Suppressor macrophage (primary cell): Measurements from ENCODE around the gene AIP.
"Not testable (repeated sequence)": the region's sequence is repeated elsewhere in the genome, so short reads cannot be mapped to it uniquely, and the experiment has no call there.

Source experiments
- DNase-seq, 4 experiments: peaks; one replicate each; pipeline ENCODE4 v3.0.0-alpha.2; 2020 to 2022

AIP gene

DNA sequence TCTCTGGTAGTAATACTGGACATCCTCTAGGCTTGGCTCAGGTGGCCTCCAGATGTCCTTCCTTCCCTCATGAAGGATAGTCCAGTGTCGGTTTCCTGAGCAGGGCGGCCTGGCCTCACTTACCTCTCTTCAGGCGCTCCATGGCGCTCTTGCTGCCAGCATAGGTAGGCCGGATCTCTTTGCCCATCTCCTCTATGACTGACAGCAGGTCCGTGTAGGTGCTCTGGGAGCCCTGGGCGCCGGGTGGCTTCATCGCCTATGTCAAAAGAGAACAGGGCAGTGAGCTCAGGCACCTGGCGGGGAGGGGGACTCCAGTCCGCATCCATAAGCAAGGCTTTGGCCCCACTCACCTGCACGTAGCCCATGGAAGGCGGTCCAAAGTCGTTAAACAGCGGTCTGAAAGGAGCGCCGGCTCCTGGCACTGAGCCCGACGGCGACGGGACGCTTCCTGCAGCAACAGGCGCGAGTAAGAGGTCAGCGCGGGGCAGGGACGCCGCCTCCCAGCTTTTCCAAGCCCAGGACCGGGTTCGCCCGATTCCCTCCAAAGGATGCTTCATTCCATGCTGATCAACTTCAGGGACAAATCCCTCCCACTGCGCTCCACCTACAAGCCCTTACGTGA is 24.5 kb downstream of the AIP start:
- no peak for DNase-seq

DNA sequence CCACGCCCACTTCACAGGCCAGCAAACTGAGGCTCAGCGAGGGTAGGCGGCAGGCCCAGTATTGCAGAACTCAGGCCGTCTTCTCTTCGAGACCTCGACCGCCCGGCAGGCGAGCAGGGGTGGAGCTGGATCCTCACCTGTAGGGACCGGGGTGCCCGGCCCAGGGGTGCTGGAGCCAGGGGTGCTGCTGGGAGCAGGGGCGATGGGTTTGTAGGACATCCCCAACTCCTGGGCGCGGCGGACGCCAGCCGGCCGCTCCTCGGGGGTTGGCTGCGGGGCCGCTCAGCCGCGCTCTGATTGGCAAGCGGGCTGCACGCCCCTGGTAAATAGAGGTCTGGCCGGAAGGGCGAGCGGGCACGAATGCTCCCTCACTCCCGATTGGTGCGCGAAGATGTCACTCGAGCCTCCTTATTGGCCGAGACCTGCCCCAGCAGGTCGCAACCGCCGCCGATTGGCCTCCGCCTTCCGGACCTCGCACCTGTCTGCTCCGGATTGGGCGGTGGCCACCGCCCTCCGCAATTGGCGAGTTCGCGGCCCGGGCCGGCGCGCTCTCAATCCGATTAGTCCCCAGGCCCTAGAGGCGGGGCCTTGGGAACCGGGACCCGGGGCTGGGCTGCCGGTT is 25.1 kb downstream of the AIP start, which contains the start of gene CDK2AP2:
Gene CDK2AP2 (minus strand): TSS at position 299 of the 622 bp plus-strand sequence. CDS start 80 bp downstream, at position 219.
- peak; percentile 99 to 100 (median 100) for DNase-seq

DNA sequence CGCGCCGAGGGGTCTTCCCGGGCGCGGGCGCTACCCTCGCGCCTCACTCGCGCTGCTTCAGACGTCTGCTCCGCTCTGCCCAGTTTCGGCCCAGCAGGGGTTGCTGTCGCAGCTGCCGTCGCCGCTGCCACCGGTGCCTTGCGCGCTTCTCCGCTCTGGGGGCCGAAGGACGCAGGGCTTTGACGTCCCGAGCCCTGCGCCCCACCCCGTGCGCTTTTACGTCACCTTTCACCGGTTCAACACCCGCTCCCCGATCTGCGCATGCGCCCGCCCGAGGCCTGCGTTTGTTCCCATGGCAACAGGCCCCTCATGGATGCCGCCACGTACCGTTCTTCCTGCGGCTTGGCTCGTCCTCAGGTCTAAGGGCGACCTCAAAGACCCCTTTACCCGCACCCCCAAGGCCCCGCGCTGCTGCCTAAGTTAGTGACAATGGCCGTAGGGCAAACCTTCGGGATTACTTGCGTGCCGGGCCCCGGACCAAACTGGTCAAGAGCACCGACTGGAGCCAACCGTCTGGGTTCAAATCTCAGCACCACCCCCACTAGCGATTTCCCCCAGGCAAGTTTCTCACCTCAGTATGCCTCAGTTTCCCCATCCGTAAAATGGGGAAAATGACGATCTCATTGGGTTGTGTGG is 25.8 kb downstream of the AIP start:
- DNase-seq, result peak; percentile 98 to 99 (median 99)

DNA sequence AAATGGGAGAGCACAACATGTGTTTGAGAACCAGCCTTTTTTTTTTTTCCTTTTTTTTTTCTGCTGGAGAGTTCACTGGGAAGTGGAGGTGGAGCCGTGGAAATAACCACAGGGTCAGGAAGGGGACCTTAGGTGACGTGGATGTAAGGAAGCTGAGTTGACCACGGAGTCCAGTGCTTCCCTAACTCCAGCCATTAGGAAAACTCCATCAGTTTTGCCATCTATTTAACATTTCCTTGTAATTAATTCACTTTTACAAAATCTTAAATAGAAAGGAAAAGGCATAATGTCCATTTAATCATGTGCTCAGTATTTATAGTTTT is 27.2 kb downstream of the AIP start:
- DNase-seq, result no peak

DNA sequence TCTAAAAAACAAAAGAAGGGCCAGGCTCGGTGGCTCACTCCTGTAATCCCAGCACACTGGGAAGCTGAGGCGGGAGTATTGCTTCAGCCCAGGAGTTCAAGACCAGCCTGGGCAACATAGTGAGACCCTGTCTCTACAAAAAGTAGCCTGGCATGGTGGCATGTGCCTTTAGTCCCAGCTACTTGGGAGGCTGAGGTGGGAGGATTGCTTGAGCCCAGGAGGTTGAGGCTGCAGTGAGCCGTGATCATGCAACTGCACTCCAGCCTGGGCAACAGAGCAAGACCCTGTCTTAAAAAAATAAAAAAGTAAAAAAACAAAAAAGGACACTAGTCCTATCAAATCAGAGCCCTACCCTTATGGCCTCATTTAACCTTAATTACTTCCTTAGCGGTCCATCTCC is 28.7 kb downstream of the AIP start:
- not testable (repeated sequence) for DNase-seq

DNA sequence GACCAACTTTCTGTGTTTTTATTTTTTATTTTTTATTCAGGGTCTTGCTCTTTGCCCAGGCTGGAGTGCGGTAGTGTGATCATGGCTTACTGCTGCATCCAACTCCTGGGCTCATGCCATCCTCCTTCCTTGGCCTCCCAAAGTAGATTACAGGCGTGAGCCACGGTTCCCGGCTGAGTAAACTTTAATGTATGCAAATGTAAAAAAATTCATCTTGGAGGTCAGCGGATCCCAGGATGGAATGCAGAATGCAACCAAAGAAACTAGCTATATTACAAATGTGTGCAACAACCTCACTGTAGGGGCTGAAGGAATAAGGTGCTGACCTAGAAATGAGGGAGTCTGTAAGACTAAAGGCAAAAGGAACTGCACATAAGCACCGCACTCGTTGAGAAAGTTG is 31.3 kb downstream of the AIP start:
- DNase-seq, result no peak

DNA sequence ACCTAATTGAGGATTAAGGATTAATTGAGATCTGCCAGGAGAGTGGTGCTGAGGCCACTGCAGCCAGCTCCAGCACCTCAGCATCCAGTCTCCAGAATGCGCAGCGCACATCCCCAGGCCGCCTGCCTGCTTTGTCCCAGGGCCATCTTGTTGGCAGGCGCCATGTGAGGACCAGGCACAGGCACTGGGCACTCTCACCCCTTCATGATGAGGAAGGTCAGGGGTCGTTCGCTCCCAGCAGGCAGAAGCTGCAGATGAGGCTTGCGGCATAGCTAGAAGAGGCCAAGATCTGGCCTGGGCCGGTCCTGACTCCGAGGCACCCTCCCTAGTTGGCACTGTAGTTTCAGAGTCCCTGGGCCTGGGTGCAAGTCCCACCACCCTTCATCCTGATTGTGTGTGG is 34.0 kb downstream of the AIP start:
- DNase-seq, result no peak

DNA sequence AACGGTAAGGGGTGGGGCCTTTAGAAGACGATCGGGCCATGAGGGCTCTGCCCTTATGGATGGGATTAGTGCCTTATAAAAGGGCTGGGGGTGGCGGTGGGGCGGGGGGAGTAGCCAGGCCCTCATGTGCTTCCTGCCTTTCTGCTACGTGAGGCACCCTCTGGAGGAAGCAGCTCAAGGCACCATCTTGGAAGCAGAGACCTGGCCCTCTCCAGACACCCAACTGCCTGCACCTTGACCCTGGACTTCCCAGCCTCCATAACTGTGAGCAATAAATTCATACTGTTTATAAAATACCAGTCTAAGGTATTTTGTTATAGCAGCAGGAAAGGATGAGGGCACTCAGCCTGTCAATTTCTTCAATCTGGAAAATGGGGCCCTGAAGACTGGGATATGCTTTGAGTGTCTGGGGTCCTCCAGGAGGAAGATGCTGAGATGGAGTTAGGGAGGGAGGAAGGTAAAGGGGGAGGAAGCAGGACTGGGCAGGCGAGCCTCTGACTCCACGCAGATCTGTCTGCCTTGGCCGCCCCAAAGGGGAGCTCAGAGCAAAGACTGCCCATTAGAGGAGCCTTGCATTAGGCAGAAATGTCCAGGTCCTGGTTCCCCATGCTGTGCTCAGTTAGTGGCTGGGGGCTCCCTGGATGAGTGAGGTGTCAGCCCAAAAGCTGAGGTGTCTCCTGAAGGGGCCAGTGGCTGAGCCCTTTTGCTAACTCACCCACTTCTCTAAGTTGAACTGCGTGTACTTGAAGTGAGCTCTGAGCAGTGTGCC is 35.1 kb downstream of the AIP start:
- DNase-seq, result no peak

DNA sequence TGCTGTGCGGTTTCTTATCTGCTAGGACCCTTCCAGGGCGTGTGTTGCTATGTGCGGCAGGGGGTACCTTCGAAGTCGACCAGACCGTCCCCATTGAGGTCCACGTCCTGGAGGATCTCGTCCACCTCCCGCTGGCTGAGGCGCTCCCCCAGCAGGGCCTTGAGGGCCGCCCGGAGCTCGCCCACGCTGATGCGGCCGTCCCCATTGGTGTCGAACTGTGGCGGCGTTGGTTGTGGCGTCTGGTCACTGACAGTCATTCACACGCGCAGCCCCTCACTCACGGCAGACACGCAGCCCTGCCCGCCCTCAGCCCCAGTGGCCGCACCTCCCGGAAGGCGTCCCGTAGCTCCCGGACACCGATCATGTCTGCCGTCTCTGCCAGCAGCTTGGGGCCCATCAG is 36.9 kb downstream of the AIP start:
- DNase-seq, result no peak

DNA sequence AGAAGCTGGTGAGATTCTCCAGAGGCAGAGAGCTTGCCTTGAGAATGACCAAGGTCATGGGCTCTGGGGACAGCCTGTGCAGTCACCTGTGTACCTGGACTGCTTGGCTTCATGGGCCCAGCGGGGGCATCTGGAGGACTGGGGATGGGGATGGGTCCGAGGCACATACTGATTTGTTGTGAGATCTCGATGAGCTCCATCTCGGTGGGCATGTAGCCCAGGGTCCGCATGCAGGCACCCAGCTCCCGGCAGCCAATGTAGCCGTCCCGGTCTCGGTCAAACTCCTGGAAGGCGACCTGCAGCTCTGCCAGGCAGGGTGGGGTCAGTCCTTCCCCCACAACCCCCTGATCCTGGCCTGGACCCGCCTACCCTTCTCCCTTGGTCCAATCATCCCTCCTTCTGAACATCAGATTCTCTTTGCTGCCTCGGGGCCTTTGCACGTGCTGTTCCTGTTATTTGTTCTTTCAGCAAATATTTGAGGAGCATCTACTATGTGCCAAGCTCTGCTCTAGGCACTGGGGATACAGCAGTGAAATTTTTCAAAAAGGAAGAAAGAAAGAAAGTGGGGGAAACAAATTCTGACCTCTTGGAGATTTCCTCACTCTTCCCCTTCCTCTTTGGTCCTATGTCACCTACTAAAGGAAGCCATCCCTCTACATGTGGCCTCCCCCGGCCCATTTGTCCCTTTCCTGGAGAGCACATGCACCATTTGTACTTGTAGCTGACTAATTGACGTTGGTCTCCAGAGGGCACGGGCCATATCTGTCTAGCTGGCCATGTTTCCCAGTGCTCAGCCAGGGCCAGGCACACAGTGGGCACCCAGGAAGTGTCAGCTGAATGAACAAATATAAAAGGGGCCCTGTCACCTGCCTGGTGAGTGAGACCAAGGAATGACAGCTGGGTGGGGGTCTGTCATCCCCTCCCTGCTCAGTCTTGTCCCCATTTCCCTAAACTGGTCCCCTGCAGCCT is 38.3 kb downstream of the AIP start:
- no peak for DNase-seq

DNA sequence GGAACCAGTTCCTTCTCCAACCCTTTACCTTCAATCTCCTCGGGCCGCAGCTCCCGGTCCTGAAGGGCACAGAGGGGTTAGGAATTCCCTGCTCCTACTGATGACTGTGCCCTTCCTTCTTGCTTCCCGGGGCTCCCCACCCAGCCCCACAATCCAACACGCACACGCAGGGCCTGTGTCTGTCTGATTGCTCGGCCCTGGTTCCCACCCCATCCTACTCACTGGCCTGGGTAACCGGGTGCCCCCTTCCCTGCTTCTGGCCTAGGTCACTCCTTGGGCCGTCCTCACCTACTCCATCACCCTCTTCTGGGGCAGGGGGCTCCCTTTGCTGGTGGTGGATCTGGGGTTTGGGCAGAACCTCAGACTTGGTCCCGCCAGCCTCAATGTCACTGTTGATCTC is 39.1 kb downstream of the AIP start:
- no peak for DNase-seq

DNA sequence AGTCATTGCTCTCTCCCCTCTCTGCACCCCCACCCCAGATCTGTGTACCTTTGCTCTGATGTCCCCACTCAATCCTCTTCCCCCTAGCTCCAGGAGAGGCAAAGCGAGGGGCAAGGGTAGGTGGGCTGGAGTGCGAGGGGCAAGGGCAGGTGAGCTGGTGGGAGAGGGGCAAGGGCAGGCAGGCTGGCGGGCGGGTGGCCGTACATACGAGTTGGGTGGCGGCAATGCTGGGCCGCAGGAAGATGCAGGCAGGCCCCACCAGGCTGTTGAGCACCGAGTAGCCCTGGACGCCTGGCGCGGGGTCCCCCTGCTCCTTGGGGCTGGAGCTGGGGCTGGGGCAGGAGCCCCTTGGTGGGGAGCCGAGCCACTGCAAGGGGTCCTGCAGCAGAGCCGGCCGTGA is 39.5 kb downstream of the AIP start:
- DNase-seq, result no peak

DNA sequence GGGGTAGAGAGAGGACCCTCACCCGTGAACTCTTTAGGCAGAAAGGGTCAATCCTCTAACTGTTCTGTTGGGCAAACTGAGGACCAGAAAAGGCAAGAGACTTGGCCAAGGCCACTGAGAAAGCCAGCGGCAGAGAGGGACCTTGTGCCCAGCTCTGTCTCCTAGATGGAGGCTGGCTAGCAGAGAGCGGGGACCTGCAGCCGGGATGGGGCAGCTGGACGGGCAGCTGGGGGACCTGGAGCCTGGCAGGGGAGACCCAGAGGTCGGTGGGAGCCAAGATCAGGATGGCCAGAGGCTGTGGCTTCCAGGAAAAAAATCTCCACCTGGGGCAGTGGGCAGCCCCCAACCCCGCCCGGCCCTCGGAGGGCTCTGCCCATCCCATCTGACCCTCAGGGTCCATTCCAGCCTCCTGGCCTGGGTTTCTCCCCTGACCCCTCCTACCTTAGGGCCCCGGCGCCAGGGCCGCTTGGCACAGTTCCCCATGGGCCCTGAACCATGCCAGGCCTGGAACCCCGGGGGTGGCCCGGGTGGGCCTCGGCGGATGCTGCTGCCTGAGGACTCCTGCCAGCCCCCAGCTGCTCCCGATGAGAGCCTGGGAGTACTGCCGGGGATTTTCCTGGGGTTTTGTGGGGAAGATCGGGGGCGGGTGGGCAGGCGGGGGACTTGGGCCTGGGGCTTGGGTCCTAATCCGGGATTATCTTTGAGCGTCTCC is 40.2 kb downstream of the AIP start, which contains the start of gene CABP2:
Gene CABP2 (minus strand): TSS at position 603 of the 712 bp plus-strand sequence. CDS start 120 bp downstream, at position 483.
- DNase-seq, result no peak

DNA sequence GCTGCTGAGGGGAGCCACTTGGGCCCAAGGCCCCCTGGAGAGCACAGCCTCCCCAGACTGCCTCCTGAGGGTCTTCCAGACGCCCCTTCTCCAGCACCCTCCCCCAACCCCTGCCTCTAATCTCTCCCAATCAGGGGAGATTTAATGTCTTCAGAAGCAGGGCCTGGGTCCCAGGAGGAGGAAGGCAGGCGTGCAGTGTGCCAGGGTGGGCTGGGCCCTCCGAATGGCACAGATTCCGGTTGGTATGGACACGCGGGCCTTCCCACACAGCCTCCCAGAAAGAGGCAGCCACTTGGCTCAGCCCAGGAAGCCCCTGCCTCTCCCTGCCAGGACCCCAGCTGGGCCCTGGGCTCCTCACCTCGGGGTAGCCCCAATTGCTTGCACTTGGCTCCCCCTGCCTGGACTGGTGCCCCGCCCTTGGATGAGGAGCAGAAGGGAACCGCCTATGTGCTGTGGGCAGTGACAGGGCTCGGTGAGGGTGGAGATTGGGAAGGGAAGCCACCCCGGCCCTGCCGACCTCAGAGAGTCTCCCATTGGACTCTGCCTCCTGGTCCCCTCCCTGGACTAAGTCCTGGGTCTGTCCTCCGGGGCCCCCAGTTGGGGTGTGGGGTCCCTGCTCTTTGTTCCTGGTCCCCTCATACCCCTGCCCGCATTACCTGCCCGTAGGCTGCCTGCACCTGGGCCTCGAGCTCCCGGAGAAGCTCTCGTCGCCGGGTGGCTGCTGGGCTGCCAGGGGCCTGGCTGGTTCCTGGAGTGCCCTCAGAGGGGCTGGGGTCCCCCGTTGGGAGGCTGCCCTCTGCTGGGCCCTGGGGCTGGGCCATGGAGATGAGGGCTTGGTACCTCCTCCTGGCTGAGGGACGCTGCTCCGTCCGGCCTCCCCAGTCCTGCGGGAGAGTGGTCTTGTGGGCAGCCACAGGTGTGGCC is 41.0 kb downstream of the AIP start:
- DNase-seq, result no peak

DNA sequence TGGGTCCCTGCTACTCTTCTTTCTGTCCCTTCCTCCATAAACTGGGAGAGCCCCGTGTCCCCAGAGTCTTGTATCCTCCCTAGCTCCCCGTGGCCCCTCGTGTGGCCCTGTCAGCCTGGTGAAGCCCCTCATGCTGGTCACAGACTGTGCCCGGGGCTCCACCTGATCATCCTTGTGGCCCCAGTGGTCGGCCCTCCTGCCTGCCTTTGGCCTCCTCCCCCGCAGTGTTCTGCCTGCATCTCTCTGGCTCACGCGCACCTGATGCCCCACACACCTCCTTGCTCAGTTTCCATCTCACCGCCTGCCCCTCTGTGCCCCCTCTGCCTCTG is 41.6 kb downstream of the AIP start:
- DNase-seq, result no peak

DNA sequence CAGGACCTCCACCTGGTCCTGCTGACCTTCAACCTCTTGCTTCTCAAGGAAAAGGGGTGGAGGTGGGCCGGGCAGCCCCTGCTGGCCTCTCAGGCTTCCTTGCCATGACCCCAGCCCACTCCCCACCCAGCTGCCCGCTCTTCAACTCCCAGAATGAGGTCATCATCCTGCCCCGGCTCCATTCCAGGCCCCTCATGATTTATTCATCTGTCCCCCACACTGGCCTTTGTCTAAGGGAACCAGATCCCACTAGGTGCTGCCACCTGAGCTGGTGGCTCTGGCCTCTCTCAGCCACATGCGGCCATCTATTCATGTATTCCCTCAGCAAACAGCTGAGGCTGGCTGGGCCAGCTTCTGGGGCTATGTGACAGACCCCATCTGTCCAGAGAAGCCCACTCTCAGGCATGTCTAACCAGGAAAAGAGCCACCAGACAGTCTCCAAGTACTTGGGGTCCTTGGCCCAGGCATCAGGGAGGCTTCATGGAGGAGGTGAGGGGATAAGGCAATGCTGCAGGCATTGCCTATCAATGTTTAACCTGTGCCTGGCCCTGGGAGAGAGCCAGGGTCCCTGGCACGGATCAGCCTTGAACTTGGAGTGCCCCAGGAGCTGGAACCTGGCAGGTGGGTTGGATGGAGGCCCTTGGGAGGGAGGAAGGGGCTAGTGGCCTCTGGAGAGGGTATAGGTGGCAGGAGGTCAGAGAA is 42.6 kb downstream of the AIP start:
- DNase-seq, result no peak

DNA sequence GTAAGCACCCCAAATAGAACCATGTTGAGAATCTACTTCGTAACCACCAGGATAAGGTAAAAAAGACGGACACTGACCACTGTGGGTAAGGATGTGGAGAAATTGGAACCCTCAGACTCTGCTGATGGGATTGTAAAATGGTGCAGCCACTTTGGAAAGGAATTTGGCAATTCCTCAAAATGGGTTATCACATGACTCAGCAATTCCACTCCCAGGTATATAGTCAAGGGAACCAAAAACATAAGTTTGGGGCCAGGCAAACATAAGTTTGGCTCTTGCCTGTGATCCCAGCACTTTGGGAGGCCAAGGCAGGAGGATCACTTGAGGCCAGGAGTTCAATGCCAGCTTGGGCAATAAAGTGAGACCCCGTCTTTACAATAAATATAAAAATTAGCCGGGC is 45.5 kb downstream of the AIP start:
- no peak for DNase-seq

DNA sequence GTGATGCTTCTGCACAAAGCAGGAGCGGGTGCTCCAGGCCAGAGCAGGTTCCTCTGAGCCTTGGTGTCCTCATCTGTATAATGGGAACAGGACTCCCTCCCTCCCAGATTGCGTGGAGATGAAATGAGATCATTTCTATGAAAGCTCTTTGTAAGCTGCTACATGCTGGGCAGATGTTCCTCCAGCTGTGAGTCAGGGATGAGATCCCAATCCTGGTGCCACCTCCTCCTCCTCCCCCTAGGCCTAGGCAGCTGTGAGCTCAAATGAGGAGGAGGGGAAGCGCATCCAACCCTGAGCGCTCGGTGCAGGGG is 47.4 kb downstream of the AIP start:
- no peak for DNase-seq

DNA sequence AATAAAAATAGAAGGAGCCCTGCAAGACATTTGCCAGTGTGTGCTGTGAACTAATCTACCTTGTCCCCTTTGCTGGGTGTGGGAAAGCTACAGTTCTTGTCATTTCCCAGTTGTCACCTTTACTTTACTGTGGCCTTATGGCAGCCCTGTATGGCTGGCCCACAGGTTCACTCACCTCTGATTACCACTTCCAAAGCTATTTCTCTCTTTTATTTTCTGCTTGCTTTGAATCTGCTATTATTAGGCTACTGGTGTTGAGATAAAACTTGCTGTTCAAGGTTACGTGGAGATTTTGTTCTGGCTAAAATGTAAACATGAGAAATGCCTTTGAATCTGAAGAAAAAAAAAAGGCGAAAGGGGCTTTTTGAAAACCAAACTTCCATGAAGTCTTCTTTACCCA is 50.1 kb downstream of the AIP start:
- no peak for DNase-seq

DNA sequence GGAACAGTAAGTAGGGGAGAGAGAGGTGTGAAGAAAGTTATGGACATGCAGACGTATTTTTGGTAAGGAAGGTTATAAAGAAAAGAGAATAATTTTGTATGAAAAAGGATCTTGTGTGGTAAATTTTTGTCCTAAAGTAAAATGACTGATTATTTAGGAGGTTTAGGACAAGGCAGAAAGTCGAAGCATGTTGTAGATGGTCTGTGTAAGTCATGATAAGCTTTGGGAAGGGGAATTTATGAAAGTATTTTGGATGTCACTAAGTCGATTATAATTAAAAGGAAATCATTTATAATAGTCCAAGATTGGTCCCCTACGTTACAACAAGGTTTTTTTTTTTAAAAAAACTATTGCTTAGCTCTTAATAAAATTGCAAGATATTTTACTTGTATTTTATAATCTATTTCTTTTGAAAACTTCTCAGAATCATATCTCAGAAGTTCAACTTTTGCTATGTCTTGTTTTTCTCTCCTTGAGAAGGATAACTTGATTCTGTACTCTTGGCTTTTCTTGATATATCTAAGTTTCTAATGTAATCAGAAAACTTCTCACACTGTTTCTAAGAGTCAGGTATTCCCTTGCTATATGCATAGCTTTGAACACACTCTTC is 51.3 kb downstream of the AIP start:
- DNase-seq, result no peak
